EH (cell line): ENCODE measurements around the gene GSE1.

Experiments
- DNase-seq: peaks from one replicate; pipeline ENCODE4 v3.0.0-alpha.2; 2015; ENCODE audit warnings: low read depth

Gene GSE1

DNA sequence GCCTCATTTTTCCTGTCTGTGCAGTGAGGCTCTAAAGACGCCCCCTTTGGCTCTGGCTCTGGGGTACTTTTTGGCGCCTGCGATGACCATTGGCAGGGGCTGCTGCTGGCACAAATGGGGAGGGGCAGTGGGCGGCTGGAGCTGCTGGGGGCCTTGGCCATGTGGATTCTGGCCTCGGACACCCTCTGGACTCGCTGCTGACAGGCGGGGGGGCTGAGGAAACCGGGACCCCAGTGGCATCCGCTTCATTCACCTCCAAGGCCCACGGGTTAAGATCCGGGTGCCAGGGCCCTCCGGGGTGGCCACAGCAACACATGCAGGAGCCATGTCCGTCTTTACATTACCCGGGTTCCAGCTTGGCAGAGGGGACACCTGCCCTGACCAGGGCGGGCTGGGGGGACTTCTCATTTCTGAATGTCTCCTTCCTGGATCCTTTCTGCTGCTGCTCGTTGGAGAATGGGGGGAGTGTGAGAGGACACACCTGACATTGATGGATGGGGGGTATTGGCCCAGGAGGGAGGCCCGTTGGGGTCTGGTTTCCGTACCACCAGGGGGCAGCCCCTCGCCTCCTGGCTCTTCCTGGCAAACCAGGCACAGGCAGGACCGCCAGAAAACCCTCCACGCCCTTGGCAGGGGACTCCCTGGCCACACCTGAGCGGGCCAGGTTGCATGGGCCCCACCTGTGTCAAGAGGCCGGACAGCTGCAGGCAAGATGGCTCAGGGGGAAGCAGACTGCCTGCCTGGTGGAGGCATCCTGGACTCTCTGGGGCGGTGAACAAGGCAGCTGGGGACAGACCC, 21.8 kb downstream of the GSE1 start:
- no peak for DNase-seq

DNA sequence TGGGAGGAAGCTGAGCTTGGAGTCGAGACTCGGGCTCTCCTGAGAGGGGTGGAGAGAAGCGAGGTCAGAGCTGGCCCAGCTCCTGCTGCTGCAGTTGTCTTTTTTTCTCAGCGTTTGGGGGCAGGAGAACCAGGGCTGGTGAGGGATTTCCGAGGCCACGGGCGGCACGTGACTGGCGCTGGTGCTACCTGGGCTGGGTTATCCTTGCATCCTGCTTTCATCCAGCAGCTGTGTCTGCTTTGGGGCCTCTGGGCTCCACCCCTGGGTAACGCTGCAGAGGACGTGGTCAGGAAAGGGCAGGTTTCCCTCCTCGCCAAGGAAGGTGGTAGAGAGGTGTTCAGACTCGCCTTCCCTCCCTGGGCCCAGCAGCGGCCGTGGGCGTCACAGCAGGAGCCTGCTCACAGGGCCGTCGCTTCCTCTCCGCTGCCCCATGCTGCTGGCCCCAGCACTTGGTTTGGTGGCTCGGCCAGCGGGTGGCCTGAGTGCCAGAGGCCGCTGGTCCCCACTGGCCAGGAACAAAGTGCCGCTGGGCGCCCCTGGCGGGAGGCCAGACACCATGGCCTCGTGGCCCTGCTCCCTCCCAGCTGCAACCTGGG, 22.5 kb downstream of the GSE1 start:
- DNase-seq, result no peak

DNA sequence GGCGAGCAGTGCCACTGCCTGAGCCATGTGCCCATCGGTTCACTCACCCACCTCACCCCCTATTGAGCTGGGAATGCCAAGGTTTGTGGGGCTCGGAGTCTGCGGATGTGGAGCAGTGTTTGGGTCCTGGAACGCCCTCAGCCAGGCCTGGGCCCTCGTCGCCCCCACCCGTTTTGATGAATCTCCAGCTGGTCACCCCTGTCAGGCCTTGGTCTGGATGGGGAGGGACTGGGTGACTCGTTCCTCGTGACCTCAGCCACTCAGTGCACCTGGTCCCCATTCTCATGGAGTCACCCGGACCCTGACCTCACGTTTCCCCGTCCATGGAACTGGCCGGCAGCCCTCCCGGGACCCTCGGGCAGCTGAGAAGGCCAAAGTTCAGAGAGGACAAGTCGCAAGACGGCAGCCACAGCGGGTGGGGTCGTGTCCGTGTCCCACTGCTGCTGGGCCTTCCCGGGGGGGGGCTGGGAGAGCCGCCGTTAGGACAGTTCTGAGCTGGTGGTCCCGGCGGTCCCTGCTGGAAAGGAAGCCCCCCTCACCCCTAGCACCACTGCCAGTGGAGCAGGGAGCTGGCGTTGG, 23.2 kb downstream of the GSE1 start:
- no peak for DNase-seq

DNA sequence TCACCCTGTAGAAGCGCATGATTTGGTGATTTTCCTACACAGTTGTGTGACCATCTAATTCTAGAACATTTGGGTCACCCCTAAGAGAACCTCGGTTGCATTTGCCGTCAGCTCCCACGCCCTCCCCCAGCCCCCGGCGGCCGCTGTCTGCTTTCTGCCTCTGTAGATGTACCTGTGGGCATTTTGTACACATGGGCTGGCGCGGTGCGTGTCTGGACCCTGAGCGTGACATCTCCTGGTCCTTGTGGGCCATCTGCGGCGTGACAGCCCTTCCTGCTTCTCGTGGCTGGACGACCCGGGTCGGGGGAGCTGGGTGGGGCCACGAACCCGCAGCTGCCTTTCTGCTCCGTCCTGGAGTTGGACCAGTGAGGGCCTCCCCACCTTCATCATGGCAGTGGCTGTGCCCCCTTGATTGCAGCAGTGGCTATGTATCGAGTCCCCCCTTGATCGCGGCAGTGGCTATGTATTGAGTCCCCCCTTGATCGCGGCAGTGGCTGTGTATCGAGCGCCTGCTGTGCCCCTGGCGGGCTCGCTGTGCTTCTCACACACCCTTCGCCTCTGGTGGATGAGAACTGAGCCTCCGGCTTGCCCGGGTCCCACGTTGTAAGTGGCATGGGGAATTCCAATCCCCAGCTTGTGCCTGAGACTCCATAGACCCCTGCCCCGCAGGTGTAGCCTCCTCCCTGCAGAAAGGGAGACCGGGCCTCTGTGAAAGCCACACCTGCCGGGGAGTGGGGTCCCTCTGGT, 24.1 kb downstream of the GSE1 start:
- DNase-seq, result no peak

DNA sequence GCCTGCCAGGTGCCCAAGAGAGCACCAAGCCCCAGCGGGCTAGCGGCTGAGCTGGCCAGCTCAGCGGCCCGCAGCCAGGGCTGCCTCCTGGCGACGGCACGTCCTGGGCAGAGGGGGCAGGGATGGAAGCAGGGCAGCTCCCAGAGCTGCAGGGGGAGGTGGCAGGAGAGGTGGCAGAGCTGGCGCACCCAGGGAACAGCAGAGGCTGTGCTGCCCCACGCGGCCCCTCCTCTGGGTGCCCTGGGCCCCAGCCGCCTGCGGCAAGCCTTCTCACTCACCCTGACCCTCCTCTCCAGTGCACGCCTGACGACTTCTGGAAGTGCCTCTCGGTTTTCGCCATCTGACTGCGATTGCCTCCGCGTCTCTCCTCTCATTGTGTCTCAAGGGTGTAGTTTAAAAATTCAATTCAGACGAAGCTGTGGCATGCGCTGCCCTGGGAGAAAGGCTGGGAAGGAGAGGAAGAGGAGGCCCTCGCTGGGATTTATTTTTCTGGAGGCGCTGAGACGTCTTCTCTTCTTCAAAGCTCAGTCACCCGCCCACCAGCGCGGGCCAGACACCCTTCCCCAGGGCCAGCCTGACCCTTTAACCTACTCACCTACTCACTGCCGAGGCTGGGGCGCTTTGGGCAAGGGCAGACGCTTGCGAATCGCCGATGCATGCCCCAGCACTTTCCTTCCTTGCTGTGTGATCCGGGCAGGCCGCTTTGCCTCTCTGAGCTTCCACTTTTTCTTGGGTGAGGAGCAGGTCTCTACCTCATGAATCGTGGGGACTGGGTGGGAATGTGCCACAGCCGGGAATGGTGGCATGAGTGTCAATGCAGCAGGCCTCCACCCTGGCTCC, 24.9 kb downstream of the GSE1 start:
- no peak for DNase-seq

DNA sequence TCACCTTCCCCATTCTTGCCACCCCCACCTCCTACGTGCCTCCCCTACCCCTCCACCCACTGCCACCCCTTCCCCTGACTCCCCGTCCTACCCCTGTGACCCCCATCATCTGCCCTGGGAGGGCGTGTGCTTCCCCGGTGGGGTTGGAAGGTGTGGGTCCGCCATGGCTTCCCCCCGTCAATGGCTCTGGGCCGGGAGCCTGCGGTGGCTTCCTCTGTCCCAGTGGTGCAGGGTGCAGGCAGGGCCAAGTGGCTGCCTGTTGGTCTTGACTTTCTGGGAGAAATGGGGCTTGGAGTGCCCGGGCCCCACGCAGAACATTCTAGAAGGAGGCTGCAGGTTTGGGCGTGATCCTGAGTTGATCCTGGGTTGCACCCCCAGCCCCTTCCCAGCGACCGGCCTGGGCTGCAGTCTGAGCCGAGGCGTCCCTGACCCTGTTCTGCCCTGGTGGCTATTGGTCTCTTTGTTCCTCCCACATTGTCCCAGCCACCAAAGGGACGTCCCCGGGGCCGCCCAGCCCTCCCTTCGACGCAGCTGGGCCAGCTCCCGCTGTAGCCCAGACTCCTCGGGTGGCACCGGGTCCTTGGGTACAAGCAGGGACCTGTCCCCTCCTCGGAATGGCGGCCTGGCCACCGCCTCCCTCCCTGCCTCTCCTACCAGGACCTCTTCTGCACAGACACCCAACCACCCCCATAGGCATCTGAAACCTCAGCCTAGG, 25.7 kb downstream of the GSE1 start:
- no peak for DNase-seq

DNA sequence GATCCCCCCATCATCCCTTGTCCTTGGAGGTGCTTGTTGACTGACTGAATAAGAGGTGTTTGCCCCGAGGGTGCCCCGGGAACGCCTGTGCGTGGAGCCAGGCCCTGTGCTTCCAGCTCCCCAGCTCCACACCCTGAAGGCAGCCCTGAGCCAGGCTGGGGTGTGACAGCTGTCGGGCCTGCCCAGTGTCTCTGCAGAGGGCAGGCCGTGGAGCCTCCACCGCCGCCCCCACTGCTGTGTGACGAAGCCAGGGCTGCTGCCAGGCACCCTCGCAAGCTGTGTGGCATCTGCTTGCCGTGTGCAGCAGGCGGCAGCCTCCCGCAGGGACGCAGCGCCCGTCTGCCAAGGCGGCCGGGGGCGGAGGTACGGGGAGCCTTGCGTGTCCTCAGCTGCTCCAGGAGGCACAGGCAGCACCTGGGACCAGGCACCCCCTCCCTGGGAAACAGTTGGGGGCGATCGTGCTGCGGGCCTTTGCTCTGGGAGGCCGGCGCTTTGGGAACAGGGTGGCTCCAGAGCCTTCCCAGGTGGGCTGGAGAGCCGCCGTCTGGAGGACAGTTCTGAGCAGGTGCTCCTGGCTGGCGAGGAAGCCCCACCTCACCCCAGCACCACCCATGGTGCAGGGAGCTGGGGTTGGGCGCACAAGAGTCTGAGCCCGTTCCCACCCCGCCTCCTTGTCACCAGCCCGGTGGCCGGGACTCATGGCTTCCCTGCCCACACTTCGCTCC, 26.6 kb downstream of the GSE1 start:
- DNase-seq, result no peak

DNA sequence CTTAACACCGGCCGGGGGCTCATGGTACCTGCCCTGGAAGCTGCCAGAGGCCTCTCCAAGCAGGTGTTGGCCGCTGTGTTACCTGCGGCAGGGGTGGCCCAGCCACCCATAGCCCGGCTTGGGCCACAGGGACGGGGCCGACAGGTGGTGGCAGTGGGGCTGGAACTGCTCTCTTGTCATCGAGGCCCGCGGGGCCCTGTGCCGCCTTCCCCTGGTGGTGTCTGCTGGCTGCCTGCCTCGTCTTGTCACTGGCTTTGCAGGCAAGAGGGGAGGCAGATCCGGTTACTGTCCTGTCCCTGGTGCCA, 27.1 kb downstream of the GSE1 start:
- no peak for DNase-seq

DNA sequence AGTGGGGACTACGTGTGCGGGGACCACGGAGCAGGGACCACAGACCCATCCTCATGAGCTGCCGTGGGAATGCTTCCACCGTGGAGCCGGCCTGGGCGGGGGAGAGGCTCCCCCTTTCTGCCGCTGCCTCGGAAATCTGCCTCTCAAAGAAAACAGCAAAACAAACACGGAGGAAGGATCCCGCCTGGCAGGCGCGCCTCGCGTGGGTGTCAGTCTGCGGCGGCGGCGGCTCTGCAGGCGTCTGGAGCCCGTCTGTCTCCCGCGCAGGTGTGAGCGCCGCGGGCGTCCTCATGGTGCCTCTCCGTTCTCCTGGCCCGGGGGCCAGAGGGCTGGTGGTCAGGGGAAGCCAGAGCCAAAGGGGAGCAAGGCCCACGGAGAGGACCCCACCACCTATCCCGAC, 27.5 kb downstream of the GSE1 start:
- no peak for DNase-seq

DNA sequence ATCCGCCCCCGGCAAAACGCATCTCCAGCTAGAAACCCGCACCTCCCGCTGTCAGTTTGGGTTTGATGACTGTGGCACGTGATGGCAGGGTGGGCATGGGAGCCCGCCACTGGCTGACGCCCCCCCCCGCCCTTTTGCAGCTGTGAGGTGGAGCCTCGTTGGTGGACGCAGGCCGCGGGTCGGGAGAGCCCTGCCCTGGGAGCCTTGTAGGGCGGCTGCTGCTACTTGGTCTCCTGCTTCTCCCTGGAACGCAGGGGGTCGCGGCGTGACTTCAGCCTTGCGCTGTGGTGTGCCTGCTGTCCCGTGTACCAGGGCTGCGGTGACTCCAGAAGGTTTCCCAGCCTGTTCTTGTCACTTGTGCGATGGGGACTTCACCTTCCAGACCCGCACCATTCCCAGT, 28.2 kb downstream of the GSE1 start:
- no peak for DNase-seq

DNA sequence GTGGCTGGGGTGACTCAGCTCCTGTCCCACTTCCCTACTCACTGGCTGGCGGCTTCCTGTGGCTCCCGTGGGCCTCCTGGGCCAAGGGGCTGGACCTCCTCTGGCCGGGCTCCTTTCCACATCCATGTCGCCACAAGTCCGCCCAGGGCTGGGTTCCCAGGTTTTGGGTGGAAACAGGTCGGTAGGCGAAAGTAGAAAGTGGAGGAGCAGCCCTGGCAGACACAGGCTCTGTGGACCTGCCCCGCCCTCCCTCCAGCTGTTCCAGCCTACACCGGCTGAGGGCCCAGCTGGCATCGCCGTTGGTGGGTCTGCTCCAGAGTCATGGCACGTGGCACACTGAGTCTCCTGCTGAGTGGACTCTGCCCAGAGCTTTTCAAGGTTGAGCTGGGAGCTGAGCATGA, 28.7 kb downstream of the GSE1 start:
- no peak for DNase-seq

DNA sequence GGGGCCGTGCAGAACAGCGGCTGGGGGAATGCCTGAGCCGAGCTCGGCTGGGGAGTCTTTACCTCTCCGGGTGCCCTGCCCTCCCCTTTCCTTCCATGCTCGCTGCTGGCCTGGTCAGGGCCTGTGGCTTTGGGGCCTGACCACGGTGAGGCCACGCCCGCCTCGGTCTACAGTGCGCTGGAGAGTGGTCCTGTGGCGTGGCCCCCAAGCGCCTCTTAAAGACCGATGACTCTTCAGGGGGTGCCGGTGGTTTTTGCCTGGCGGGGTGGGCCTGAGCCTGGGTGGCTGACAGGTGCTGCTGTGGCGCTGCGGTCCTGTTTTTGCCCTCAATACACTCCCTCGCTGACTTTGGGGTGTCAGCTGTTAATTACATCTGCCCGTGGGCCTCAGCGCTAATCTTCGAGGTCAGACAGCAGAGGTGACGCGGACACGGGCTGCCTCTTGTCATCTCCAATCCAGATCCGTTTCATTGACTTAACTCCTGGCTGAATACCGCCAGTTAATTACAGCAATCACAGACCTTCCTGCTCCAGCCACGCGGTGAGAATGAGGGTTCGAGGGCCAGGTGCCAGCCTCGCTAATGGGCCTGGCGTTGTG, 29.7 kb downstream of the GSE1 start:
- no peak for DNase-seq

DNA sequence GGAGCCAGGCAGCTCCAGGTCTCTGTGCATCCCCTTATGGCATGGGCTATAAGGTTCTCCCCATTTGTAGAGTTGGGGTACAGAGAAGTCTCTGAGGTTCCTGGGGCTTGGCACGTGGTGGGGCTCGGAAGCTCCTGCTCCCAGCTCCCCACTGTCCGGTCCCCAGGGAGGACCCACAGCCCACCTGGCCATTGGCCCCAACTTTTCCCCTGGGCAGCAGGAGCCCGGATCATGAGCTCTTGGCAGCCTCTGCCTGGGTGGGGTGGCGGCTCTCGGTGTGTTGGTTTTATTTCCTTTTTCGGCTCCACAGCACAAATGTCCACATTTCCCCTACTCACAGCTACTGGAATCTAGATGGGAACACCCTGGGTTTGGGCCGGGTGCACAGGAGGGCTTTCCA, 30.5 kb downstream of the GSE1 start:
- no peak for DNase-seq

DNA sequence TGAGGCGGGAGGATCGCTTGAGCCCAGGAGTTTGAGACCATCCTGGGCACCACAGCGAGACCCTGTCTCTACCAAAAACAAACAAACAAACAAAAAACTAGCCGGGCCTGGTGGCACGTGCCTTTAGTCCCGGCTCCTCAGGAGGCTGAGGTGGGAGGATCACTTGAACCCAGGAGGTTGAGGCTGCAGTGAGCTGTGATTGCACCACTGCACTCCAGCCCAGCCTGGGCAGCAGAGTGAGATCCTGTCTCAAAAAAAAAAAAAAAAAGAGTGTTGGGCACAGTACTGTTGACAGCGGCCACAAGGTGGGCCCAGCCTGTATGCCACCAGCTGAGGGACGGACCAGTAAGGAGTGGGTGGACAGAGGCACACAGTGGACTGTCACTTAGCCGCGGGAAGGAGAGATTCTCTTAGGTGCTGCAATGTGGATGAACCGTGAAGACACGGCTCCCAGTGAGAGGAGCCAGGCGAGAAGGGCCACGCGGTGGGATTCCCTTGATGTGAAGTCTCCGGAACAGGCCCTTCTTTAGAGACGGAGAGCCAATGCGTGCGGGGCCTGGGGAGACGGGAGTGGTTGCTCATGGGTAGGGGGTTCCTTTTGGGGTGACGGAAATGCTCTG, 31.1 kb downstream of the GSE1 start:
- DNase-seq, result no peak

DNA sequence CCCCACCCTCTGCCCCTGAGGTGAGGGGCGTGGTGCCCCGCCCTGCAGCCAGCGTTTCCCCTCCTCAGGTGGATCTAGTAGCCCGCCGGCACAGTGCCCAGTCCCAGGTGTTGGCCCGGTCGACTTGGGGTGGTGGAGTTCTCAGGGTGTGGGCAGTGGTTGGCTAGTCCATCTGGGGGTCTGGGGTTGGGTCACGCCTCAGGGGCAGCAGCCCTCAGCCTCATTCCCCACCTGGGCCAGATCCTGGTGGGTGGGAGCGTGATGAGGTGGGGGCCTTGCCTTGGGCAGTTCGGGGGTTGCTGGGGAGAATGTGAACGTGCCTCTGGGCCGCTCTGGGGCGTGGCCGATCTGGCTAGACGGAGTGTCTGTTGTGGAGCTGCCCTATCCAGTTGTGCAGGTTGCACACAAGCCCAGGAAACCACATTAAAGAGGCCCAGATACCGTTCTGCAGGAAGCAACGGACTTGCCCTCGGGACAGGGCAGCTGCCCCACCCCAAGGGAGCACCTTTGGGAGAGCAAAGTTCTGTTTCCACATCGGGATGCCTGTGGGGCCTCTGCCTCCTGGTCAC, 32.0 kb downstream of the GSE1 start:
- no peak for DNase-seq

DNA sequence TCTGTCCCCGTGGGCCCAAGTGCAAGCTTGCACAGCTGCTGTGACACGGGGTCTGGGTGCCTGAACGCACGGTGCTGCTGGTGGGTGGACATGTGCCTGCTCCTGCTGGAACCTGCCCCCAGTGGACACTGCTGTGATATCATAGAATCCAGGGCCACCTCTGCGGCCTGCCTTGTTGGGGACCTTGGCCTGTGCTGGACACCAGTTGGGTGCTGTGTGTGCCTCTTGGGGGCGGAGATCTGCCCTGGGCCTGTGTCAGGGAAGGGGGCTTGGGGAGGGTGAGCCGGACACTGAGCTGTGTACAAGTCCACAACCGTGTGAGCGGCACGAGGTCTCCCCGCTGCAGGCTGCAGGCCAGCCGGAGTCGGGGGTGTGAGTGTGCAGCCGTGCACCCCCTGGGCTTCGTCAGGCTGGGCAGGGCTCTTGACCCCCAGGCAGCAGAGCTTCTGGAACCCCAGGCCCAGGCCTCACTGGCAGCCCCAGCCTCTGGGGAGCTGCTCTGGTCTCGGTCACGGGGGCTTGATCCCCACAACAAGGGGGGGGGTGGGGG, 33.3 kb downstream of the GSE1 start:
- DNase-seq, result no peak

DNA sequence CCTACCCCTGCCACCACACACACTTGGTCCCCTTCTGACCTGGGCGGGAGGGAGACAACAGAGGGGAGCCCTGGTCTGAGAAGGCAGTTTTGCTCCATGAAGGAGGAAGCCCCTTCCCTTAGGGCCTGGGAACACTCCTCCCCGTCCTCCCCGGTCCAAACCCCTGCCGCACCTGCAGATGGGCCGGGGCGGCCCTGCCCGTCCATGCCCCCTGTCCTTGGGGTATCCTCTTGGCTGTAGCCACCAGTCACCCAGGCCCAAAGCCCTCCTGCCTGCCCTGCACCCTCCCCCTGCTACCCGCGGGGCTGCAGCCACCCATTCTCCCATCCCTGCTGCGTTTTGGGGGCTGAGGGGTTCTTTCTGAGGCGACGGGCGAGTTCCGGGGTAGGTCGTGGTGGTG, 33.9 kb downstream of the GSE1 start:
- DNase-seq, result no peak

DNA sequence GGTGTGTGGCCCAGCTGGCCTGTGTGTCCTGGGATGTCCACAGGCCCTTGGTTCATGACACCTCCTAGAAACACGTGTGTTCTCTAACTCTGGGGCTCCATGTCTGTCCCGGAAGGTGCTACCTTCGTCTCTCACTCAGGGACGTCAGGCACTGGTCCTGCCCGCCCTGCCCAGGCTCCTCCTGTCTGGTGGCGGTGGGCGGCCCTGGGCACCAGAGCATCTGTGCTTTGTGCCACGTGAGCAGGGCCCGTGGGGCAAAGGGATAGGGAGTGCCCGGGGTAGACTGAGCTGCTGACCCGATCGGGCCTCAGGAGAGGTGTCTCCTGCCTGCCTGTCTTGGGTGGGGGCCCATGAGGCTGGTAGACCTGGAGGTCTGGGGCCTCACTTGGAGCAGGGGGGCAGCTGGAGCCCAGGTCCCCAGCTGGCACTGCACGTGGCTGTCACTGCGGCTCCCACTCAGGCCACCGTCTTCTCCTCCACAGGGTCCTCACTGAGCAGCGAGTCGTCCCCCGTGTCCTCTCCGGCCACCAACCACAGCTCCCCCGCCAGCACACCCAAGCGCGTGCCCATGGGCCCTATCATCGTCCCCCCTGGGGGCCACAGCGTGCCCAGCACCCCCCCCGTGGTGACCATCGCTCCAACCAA, 35.1 kb downstream of the GSE1 start:
- no peak for DNase-seq

DNA sequence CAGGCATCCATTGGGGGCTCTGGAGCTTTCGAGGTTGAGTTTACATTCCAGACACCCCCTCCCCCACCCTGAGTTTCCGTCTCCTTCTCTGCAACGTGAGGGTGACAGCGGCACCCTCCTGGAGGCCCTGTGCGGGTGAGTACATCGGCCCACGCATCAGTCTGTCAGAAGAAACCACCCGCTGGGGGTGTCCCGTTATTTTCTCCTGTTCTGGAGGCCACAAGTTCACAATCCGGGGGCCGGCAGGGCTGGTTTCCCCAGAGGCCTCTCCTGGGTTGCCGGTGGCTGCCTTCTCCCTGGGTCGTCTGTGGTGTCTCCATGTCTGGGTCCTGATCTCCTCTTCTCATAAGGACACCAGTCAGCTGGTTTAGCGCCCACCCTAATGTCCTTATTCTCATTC, 35.7 kb downstream of the GSE1 start:
- no peak for DNase-seq
